Measurements from ENCODE around the gene DNAJC1. TPM values are rescaled to one million over a fixed set of nuclear protein-coding genes. Genes with fewer than 3 reads are reported as not detected.
"Not testable (repeated sequence)": the region's sequence is repeated elsewhere in the genome, so short reads cannot be mapped to it uniquely, and the experiment has no call there.

The DNAJC1 gene
- total RNA-seq, 1 donor from 2014 or later = 103 TPM

DNA sequence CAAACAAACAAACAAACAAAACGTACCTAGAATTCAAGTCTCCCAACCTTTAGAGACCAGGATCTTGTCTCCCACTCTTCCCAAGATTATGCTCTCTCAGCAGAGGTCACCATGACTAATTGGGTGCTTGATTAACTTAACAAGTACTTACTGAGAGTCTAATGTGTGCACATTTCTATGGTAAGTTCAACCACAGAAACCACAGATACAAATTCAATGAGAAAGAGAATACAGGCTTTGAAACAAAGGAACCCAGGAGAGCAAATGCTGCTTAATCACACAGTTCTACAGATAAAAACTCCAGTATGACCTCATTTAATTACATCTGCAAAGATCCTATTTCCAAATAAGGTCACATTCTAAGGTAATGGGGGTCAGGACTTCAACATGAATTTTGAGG is 142.8 kb downstream of the DNAJC1 start:
- Histone ChIP-seq H3K36me3 (ENCODE audit: control insufficient read depth, insufficient read depth, low read length) (no peaks in the 10 kb centered on the region), H3K27me3 (ENCODE audit: control insufficient read depth, insufficient read depth, low read length) (no peaks in the 10 kb centered on the region), H3K4me3 (ENCODE audit: low read depth, low read length) (no peak overlapping the region)
- DNase-seq (ENCODE audit: low read depth) = peak; percentile 29
- TF ChIP-seq, protein P1, sequence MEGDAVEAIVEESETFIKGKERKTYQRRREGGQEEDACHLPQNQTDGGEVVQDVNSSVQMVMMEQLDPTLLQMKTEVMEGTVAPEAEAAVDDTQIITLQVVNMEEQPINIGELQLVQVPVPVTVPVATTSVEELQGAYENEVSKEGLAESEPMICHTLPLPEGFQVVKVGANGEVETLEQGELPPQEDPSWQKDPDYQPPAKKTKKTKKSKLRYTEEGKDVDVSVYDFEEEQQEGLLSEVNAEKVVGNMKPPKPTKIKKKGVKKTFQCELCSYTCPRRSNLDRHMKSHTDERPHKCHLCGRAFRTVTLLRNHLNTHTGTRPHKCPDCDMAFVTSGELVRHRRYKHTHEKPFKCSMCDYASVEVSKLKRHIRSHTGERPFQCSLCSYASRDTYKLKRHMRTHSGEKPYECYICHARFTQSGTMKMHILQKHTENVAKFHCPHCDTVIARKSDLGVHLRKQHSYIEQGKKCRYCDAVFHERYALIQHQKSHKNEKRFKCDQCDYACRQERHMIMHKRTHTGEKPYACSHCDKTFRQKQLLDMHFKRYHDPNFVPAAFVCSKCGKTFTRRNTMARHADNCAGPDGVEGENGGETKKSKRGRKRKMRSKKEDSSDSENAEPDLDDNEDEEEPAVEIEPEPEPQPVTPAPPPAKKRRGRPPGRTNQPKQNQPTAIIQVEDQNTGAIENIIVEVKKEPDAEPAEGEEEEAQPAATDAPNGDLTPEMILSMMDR (IDR thresholded peaks at IDR 0.05; ENCODE audit: insufficient read depth, low read length, poor library complexity, severe bottlenecking) = no peak

DNA sequence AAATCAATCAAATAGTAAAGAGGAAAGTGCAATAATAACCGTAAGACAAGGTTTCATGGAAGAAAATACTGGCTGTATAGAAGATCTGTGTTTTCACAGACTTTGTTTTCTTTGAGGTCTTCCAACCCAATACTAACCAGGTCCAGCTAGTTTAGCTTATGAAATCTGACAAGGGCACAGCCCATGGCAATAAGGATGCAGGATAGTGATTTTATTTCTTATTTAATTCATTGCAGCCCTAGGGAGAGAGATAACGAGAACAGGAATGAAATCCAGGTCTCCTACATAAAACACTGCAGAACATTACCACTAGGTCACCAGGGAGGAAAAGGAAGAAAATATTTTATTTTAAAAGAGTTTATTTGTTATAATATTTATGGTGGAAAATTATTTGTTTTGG is 145.1 kb downstream of the DNAJC1 start:
- H3K4me3 ChIP-seq (ENCODE audit: low read depth, low read length) = no peak overlapping the region
- no peak for DNase-seq (ENCODE audit: low read depth)
- TF ChIP-seq, protein P1 (IDR thresholded peaks at IDR 0.05; ENCODE audit: insufficient read depth, low read length, poor library complexity, severe bottlenecking) = no peak
- H3K36me3 ChIP-seq (ENCODE audit: control insufficient read depth, insufficient read depth, low read length) = no peaks in the 10 kb centered on the region
- H3K27me3 ChIP-seq (ENCODE audit: control insufficient read depth, insufficient read depth, low read length) = no peaks in the 10 kb centered on the region

GRCh38 chr10:21849607-21850006 is 153.9 kb downstream of the DNAJC1 start:
- TF ChIP-seq, protein P1 (IDR thresholded peaks at IDR 0.05; ENCODE audit: insufficient read depth, low read length, poor library complexity, severe bottlenecking) = no peak
- no peak for DNase-seq (ENCODE audit: low read depth)
- Histone ChIP-seq H3K36me3 (ENCODE audit: control insufficient read depth, insufficient read depth, low read length) (no peaks in the 10 kb centered on the region), H3K27me3 (ENCODE audit: control insufficient read depth, insufficient read depth, low read length) (no peaks in the 10 kb centered on the region), H3K4me3 (ENCODE audit: low read depth, low read length) (no peak overlapping the region)

DNA sequence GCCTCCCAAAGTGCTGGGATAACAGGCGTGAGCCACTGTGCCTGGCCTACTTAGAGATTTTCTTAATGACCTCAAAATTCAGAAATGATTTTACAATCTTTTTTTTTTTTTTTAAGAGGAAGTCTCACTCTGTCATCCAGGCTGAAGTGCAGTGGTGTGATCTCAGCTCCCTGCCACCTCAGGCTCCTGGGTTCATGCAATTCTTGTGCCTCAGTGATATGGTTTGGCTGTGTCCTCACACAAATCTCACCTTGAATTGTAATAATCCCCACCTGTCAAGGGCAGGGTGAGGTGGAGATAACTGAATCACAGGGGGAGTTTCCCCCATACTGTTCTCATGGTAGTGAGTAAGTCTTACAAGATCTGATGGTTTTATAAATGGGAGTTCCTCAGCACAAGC is 159.9 kb downstream of the DNAJC1 start:
- no peaks in the 10 kb centered on the region for H3K36me3 ChIP-seq (ENCODE audit: control insufficient read depth, insufficient read depth, low read length)
- TF ChIP-seq, protein P1 (IDR thresholded peaks at IDR 0.05; ENCODE audit: insufficient read depth, low read length, poor library complexity, severe bottlenecking) = no peak
- H3K4me3 ChIP-seq (ENCODE audit: low read depth, low read length) = no peak overlapping the region
- no peak for DNase-seq (ENCODE audit: low read depth)
- no peaks in the 10 kb centered on the region for H3K27me3 ChIP-seq (ENCODE audit: control insufficient read depth, insufficient read depth, low read length)

GRCh38 chr10:21841273-21841672 is 162.3 kb downstream of the DNAJC1 start:
- H3K4me3 ChIP-seq (ENCODE audit: low read depth, low read length); DNase-seq (ENCODE audit: low read depth); H3K36me3 ChIP-seq (ENCODE audit: control insufficient read depth, insufficient read depth, low read length); H3K27me3 ChIP-seq (ENCODE audit: control insufficient read depth, insufficient read depth, low read length): not testable (repeated sequence)

DNA sequence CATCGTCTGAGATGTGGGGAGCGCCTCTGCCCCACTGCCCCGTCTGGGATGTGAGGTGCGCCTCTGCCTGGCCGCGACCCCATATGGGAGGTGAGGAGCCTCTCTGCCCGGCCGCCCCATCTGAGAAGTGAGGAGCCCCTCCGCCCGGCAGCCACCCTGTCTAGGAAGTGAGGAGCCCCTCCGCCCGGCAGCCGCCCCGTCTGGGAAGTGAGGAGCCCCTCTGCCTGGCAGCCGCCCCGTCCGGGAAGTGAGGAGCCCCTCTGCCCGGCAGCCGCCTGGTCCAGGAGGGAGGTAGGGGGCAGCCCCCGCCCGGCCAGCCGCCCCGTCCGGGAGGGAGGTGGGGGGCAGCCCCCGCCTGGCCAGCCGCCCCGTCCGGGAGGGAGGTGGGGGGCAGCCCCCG is 166.0 kb downstream of the DNAJC1 start:
- not testable (repeated sequence) for H3K4me3 ChIP-seq (ENCODE audit: low read depth, low read length); H3K27me3 ChIP-seq (ENCODE audit: control insufficient read depth, insufficient read depth, low read length); DNase-seq (ENCODE audit: low read depth); H3K36me3 ChIP-seq (ENCODE audit: control insufficient read depth, insufficient read depth, low read length)

GRCh38 chr10:21834574-21834973 is 169.0 kb downstream of the DNAJC1 start:
- not testable (repeated sequence) for H3K36me3 ChIP-seq (ENCODE audit: control insufficient read depth, insufficient read depth, low read length); H3K27me3 ChIP-seq (ENCODE audit: control insufficient read depth, insufficient read depth, low read length); H3K4me3 ChIP-seq (ENCODE audit: low read depth, low read length); DNase-seq (ENCODE audit: low read depth)

DNA sequence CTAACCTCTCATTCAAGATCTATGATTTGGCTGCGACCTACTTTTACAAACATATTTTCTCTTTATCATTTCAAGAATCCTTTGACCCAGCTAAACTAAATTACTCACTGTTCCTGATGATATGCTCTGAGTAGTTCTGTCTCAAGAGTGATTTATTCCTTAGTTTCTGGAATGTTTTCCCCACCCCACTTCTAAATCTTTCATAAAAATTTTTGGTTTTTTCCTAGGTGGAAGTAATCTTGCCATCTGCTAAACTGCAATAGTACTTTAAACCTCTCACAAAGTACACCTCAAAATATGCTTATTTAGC is 170.8 kb downstream of the DNAJC1 start:
- H3K36me3 ChIP-seq (ENCODE audit: control insufficient read depth, insufficient read depth, low read length) = no peaks in the 10 kb centered on the region
- DNase-seq (ENCODE audit: low read depth) = no peak
- no peaks in the 10 kb centered on the region for H3K27me3 ChIP-seq (ENCODE audit: control insufficient read depth, insufficient read depth, low read length)
- H3K4me3 ChIP-seq (ENCODE audit: low read depth, low read length) = no peak overlapping the region
- TF ChIP-seq, protein P1 (IDR thresholded peaks at IDR 0.05; ENCODE audit: insufficient read depth, low read length, poor library complexity, severe bottlenecking) = no peak
